Thyroid gland (tissue), 4 donors: Measurements from ENCODE around the gene GIMD1. TPM values are rescaled to one million over a fixed set of nuclear protein-coding genes. Genes with fewer than 3 reads are reported as not detected.
A peak's percentile ranks its signal among the peaks of the same experiment; 100 is the strongest.

ENCODE experiments used
- DNase-seq, 2 donors: peaks; one replicate each; pipeline ENCODE4 v3.0.0-alpha.2; 2019
- H3K27ac ChIP-seq, 3 donors: fragments of 200-600 bp; sonication (generic); 1 replicate in 2 of 3; 2 replicates in 1 of 3; pipeline ENCODE4 v1.5.1; 2016 to 2019; ENCODE audit warnings: mild to moderate bottlenecking in 1 of 3, moderate library complexity in 1 of 3
- H3K27me3 ChIP-seq: fragments of 200-600 bp; sonication (generic); one replicate; pipeline ENCODE4 v1.5.1; 2019
- H3K36me3 ChIP-seq, 2 donors: fragments of 200-600 bp; sonication (generic); one replicate each; pipeline ENCODE4 v1.5.1; 2016 to 2019
- H3K4me1 ChIP-seq, 2 donors: fragments of 200-600 bp; sonication (generic); one replicate each; pipeline ENCODE4 v1.5.1; 2017 to 2019
- H3K4me3 ChIP-seq, 3 donors: fragments of 200-600 bp; sonication (generic); replicated peaks in 1 of 3; 1 replicate in 2 of 3; 2 replicates in 1 of 3; pipeline ENCODE4 v1.5.1; 2016; ENCODE audit warnings: mild to moderate bottlenecking in 1 of 3
- H3K9me3 ChIP-seq: fragments of 200-600 bp; sonication (generic); one replicate; pipeline ENCODE4 v1.5.1; 2017
- POLR2A ChIP-seq, 2 donors: fragments of 450-650 bp; IDR thresholded peaks; one replicate each; pipeline ENCODE4 v1.6.1; 2017; ENCODE audit warnings: antibody characterized with exemption in 2 of 2, mild to moderate bottlenecking in 2 of 2, moderate library complexity in 1 of 2
- WGBS, 2 donors: methylation state at CpG; one replicate each; pipeline ENCODE4 v1.1.5; 2017; 5-methylcytosine and 5-hydroxymethylcytosine counted together
- intact Hi-C: fragments of 100-400 bp; cut with DNase I; formaldehyde crosslinking; loops from one replicate; pipeline ENCODE4 v1.15.1; 2023
- total RNA-seq, 4 donors: library from RNA; depleted of rRNA; stranded (reverse); fragments of >200 nt; gene quantifications; one replicate each; pipeline ENCODE4 v1.2.3, GENCODE V29; 2016
- TF ChIP-seq, protein P1 (sequence below), 6 experiments: fragments of 200-600 bp in 3 of 6; fragments of 450-650 bp in 3 of 6; sonication (generic) in 3 of 6; IDR thresholded peaks; one replicate each; pipeline ENCODE4 v1.5.1; 2016 to 2019; ENCODE audit warnings: antibody characterized with exemption in 6 of 6, mild to moderate bottlenecking in 2 of 6, inconsistent platforms in 1 of 6, moderate library complexity in 1 of 6

GIMD1 gene
- total RNA-seq, 4 donors from 2014 or later, result not detected

DNA sequence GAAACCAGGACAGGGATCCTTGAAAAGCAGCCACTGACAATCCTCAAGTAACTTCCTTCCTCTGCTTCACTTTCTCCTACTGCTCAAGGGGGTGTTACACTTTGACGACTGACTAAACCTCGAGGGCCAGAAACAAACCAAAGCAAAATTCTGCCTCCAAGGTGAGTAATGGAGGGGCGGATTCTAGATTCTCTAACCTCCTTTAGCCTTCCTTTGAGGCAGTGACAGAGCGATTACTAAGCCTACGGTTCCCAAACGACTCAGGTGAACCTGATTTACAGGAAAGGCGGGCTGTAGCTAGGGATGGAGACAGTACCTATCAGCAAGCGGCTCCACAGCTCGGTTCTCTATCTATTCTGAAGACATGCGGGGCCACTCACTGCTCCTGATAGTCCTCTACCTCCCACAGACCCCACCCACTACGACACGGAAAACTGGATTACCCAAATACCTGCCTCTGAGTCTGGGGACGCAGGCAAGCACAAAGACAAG lies 53.1 kb downstream of the GIMD1 start:
- no peak for TF ChIP-seq POLR2A (IDR thresholded peaks at IDR 0.05)
- TF ChIP-seq, protein P1, sequence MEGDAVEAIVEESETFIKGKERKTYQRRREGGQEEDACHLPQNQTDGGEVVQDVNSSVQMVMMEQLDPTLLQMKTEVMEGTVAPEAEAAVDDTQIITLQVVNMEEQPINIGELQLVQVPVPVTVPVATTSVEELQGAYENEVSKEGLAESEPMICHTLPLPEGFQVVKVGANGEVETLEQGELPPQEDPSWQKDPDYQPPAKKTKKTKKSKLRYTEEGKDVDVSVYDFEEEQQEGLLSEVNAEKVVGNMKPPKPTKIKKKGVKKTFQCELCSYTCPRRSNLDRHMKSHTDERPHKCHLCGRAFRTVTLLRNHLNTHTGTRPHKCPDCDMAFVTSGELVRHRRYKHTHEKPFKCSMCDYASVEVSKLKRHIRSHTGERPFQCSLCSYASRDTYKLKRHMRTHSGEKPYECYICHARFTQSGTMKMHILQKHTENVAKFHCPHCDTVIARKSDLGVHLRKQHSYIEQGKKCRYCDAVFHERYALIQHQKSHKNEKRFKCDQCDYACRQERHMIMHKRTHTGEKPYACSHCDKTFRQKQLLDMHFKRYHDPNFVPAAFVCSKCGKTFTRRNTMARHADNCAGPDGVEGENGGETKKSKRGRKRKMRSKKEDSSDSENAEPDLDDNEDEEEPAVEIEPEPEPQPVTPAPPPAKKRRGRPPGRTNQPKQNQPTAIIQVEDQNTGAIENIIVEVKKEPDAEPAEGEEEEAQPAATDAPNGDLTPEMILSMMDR (IDR thresholded peaks at IDR 0.05), result no peak
- intact Hi-C loops, result no loop called here
- Histone ChIP-seq H3K9me3 (no peaks in the 10 kb centered on the region), H3K27me3 (no peaks in the 10 kb centered on the region), H3K4me1 (peaks cover 9 to 25% of the 10 kb centered on the region in 2 donors), H3K27ac (peak overlapping the region; percentile 80 to 90 (median 89)), H3K4me3 (peak overlapping the region; percentile 38 to 68 (median 58)), H3K36me3 (no peaks in the 10 kb centered on the region)
- DNase-seq, result no peak
- 0 to 1% methylated on average over 13 of the region's 13 CpGs for WGBS, 2 donors

DNA sequence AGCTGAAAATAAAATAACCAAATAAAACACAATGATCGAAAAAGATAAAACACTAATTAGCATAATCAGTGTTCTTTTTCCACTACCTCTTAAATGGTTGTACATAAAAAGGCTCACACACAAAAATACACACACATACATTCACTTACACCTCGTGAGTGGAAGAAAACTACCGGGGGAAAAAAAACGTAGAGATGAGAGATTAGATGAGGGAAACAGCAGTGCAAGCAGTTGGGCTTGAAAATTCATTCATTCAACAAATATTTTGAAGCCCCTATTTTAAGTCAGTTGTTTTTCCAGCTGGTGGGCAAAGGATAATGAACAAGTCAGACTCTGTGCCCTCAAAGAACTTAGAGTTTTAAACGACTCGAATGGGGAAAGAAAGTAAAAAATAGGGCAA lies 53.6 kb downstream of the GIMD1 start:
- Histone ChIP-seq H3K9me3 (no peaks in the 10 kb centered on the region), H3K4me1 (peaks cover 9 to 25% of the 10 kb centered on the region in 2 donors), H3K36me3 (no peaks in the 10 kb centered on the region), H3K4me3 (peak overlapping the region in 1 of 3 donors; percentile 68), H3K27ac (peak overlapping the region in 1 of 3 donors; percentile 90), H3K27me3 (no peaks in the 10 kb centered on the region)
- intact Hi-C loops, result no loop called here
- DNase-seq, result no peak
- WGBS, 2 donors, result 34 to 39% methylated on average over 6 of the region's 6 CpGs
- no peak for TF ChIP-seq POLR2A (IDR thresholded peaks at IDR 0.05)
- TF ChIP-seq, protein P1 (IDR thresholded peaks at IDR 0.05), result no peak

DNA sequence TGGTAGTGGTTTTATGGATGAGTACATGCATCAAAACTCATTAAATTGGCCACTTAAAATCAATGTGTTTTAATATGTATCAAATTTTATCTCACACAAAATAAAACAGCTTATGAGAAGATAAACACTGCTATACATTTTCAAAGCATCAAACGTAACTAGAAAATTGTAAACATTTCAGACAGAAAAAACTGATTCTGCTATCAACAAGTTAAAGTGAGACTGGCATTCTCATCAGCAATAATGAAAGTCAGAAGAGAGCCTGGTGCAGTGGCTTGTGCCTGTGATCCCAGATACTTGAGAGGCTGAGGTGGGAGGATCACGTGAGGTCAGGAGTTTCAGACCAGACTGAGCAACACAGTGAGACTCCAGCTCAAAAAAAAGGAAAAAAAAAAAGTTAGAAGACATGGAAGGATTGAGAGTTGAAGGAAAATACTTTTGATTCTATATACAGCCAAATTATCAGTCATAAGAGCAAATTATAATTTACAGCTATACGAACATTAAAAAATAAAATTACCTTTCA lies 55.5 kb downstream of the GIMD1 start:
- 87 to 88% methylated on average over 3 of the region's 3 CpGs for WGBS, 2 donors
- intact Hi-C loops, result no loop called here
- TF ChIP-seq POLR2A (IDR thresholded peaks at IDR 0.05), result no peak
- TF ChIP-seq, protein P1 (IDR thresholded peaks at IDR 0.05), result no peak
- H3K27me3 ChIP-seq, result no peaks in the 10 kb centered on the region
- no peaks in the 10 kb centered on the region for H3K9me3 ChIP-seq
- DNase-seq, result no peak
- H3K27ac ChIP-seq, result no peak overlapping the region
- no peaks in the 10 kb centered on the region for H3K36me3 ChIP-seq
- peaks cover 9 to 24% of the 10 kb centered on the region in 2 donors for H3K4me1 ChIP-seq
- H3K4me3 ChIP-seq, result no peak overlapping the region

DNA sequence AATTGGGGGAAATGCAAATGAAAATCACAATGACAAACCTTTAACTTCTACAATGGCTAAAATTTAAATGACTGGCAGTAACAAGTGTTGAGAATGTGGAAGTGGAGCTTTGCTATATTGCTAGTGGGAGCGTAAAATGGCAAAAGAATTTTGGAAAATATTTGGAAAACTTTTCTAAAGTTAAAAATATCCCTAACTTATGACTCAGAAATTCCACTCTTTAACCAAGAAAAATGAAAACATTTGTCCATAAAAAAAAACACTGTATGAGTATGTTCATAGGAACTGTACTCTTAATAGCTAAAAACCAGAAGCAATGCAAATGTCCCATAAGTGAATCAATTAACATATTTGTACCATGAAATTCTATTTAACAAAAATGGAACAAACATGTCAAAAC lies 56.2 kb downstream of the GIMD1 start:
- no peak overlapping the region for H3K4me3 ChIP-seq
- WGBS, 2 donors, result 80 to 82% methylated on average over 1 of the region's 1 CpG
- no peak overlapping the region for H3K27ac ChIP-seq
- TF ChIP-seq, protein P1 (IDR thresholded peaks at IDR 0.05), result no peak
- H3K4me1 ChIP-seq, result peaks cover 9 to 17% of the 10 kb centered on the region in 2 donors
- intact Hi-C loops, result no loop called here
- H3K27me3 ChIP-seq, result no peaks in the 10 kb centered on the region
- no peak for DNase-seq
- H3K36me3 ChIP-seq, result no peaks in the 10 kb centered on the region
- no peaks in the 10 kb centered on the region for H3K9me3 ChIP-seq

Other genes with a start within 250 kb of the GIMD1 start
- 10 to 100 TPM; 49.2 to 70.6 (median 58.7) TPM for gene TBCK, start 52.6 kb downstream of the GIMD1 start, total RNA-seq
- 10 to 100 TPM; 26.5 to 33.0 (median 30.0) TPM for gene AIMP1, start 52.2 kb downstream of the GIMD1 start, total RNA-seq